MM.1S (cell line): ENCODE data around the gene POLR1B.

Source experiments
- EZH2 ChIP-seq: fragments of 300-600 bp; sonication (generic); optimal IDR thresholded peaks from 2 replicates; pipeline ENCODE3; 2017; ENCODE audit warnings: low read depth, mild to moderate bottlenecking, antibody characterized with exemption, low read length, mixed read lengths
- EZH2phosphoT487 ChIP-seq: fragments of 300-600 bp; sonication (generic); IDR thresholded peaks from 2 replicates; pipeline ENCODE4 v1.6.1; 2018; ENCODE audit warnings: antibody characterized with exemption, low read length
- TF ChIP-seq, protein P1 (sequence below): fragments of 300-600 bp; sonication (generic); IDR thresholded peaks from 2 replicates; pipeline ENCODE4 v1.5.1; 2016; ENCODE audit warnings: antibody characterized with exemption, low read length, mixed read lengths

- TF ChIP-seq, protein P1, sequence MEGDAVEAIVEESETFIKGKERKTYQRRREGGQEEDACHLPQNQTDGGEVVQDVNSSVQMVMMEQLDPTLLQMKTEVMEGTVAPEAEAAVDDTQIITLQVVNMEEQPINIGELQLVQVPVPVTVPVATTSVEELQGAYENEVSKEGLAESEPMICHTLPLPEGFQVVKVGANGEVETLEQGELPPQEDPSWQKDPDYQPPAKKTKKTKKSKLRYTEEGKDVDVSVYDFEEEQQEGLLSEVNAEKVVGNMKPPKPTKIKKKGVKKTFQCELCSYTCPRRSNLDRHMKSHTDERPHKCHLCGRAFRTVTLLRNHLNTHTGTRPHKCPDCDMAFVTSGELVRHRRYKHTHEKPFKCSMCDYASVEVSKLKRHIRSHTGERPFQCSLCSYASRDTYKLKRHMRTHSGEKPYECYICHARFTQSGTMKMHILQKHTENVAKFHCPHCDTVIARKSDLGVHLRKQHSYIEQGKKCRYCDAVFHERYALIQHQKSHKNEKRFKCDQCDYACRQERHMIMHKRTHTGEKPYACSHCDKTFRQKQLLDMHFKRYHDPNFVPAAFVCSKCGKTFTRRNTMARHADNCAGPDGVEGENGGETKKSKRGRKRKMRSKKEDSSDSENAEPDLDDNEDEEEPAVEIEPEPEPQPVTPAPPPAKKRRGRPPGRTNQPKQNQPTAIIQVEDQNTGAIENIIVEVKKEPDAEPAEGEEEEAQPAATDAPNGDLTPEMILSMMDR: no peak
- no peak for TF ChIP-seq EZH2phosphoT487
- no peak for TF ChIP-seq EZH2
Observed at GRCh38 chr2:112540906-112541305, 1.4 kb upstream of the POLR1B start.
